ENCODE data around the gene CHST13. TPM values are rescaled to one million over a fixed set of nuclear protein-coding genes. Genes with fewer than 3 reads are reported as not detected.

CHST13 gene
- total RNA-seq (2022): 1.1 and 1.3 TPM in 2 replicates
- percentile 19 among the genes with signal in this experiment for Bru-seq, nascent RNA
- BruChase-seq, experiment 1, labeled RNA remaining after a 6-hour chase: percentile 12 among the genes with signal in this experiment
- percentile 15 among the genes with signal in this experiment for BruChase-seq, experiment 2, labeled RNA remaining after a 2-hour chase
- long read RNA-seq: 0 reads

- peaks cover 14% of the 10 kb centered on the region for H3K4me1 Mint-ChIP-seq (ENCODE audit: low read depth, unreplicated experiment)
- peak within 1 kb of the TSS; percentile 68 for H3K4me3 Mint-ChIP-seq (ENCODE audit: low read depth, unreplicated experiment)
- intact Hi-C loops (cut with micrococcal nuclease; ENCODE audit: unreplicated experiment): loop anchor here (1.0 to 10.0 kb wide), 4 partner anchors 93 to 1018 kb away; partner anchors contain the start of gene TXNRD3
- H3K36me3 Mint-ChIP-seq (ENCODE audit: insufficient read depth, unreplicated experiment): no peaks in the 10 kb centered on the region
- CTCF ChIA-PET: interaction anchor here (0.7 to 1.3 kb wide), 3 partner anchors 14 to 145 kb away, joined by 3 to 4 read pairs (median 3); no protein-coding TSS in a partner anchor
- peak; percentile 2 for TF ChIP-seq CTCF (IDR thresholded peaks at IDR 0.05; ENCODE audit: unreplicated experiment)
- peaks cover 65% of the 10 kb centered on the region for H3K27me3 Mint-ChIP-seq (ENCODE audit: unreplicated experiment)
- no peaks in the 10 kb centered on the region for H3K9me3 Mint-ChIP-seq (ENCODE audit: low read depth, unreplicated experiment)
- no peak within 1 kb of the TSS for H3K27ac Mint-ChIP-seq (ENCODE audit: unreplicated experiment)
- BruUV-seq (replicated peaks): no TSS peak
- DNase-seq: peak; percentile 83
Observed at GRCh38 chr3:126523745-126524428, at the start of gene CHST13. CHST13 (plus strand) TSS chr3:126524155; CDS start chr3:126524333, 178 bp downstream.

GRCh38 chr3:126474498-126475412 is 49.2 kb upstream of the CHST13 start:
- DNase-seq: peak; percentile 72
- Mint-ChIP-seq H3K27me3 (ENCODE audit: unreplicated experiment) (no peaks in the 10 kb centered on the region), H3K4me1 (ENCODE audit: low read depth, unreplicated experiment) (peaks cover 35% of the 10 kb centered on the region), H3K36me3 (ENCODE audit: insufficient read depth, unreplicated experiment) (peaks cover 73% of the 10 kb centered on the region), H3K27ac (ENCODE audit: unreplicated experiment) (peak overlapping the region; percentile 82), H3K9me3 (ENCODE audit: low read depth, unreplicated experiment) (no peaks in the 10 kb centered on the region), H3K4me3 (ENCODE audit: low read depth, unreplicated experiment) (peak overlapping the region; percentile 76)
- BruUV-seq (replicated peaks): TSS peak; percentile 35
- peak; percentile 45 for TF ChIP-seq CTCF (IDR thresholded peaks at IDR 0.05; ENCODE audit: unreplicated experiment)
- intact Hi-C loops (cut with micrococcal nuclease; ENCODE audit: unreplicated experiment): loop anchor here (1.0 to 10.0 kb wide), 3 partner anchors 77 to 340 kb away; no protein-coding TSS in a partner anchor
- CTCF ChIA-PET: interaction anchor here (0.6 to 1.5 kb wide), 6 partner anchors 15 to 1327 kb away, joined by 3 to 6 read pairs (median 3); no protein-coding TSS in a partner anchor

- peaks cover 65% of the 10 kb centered on the region for H3K36me3 Mint-ChIP-seq (ENCODE audit: insufficient read depth, unreplicated experiment)
- peak; percentile 46 for TF ChIP-seq CTCF (IDR thresholded peaks at IDR 0.05; ENCODE audit: unreplicated experiment)
- peaks cover 35% of the 10 kb centered on the region for H3K4me1 Mint-ChIP-seq (ENCODE audit: low read depth, unreplicated experiment)
- no TSS peak for BruUV-seq (replicated peaks)
- peak; percentile 99 for DNase-seq
- peak within 1 kb of the TSS; percentile 84 for H3K27ac Mint-ChIP-seq (ENCODE audit: unreplicated experiment)
- intact Hi-C loops (cut with micrococcal nuclease; ENCODE audit: unreplicated experiment): loop anchor here (10.0 kb wide), 1 partner anchor 201 kb away; no protein-coding TSS in a partner anchor
- peak within 1 kb of the TSS; percentile 76 for H3K4me3 Mint-ChIP-seq (ENCODE audit: low read depth, unreplicated experiment)
- H3K9me3 Mint-ChIP-seq (ENCODE audit: low read depth, unreplicated experiment): no peaks in the 10 kb centered on the region
- peaks cover 7% of the 10 kb centered on the region for H3K27me3 Mint-ChIP-seq (ENCODE audit: unreplicated experiment)
- CTCF ChIA-PET: interaction anchor here (0.9 to 1.5 kb wide), 4 partner anchors 14 to 83 kb away, joined by 3 to 6 read pairs (median 4); no protein-coding TSS in a partner anchor
Observed at GRCh38 chr3:126475413-126476114, 48.4 kb upstream of the CHST13 start, which contains the start of gene ZXDC. ZXDC (minus strand) TSS chr3:126475891; CDS start chr3:126475865, 26 bp downstream.

Data from Calu3 (cell line).